Transverse colon (tissue), 4 donors: ENCODE results near the gene ANKIB1.

Source experiments
- POLR2A ChIP-seq: fragments of 450-650 bp; IDR thresholded peaks from one replicate; pipeline ENCODE4 v1.6.1; 2016; ENCODE audit warnings: antibody characterized with exemption, mild to moderate bottlenecking, moderate library complexity
- POLR2AphosphoS5 ChIP-seq, 3 donors: sonication (generic); formaldehyde crosslinking; IDR thresholded peaks; one replicate each; pipeline ENCODE4 v1.6.1; 2016; ENCODE audit warnings: antibody characterized with exemption in 3 of 3
- TF ChIP-seq, protein P1 (sequence below), 5 experiments: fragments of 200-600 bp in 3 of 5; fragments of 450-650 bp in 2 of 5; sonication (generic) in 3 of 5; IDR thresholded peaks; 1 replicate in 2 of 5; 2 replicates in 3 of 5; pipeline ENCODE4 v1.5.1; 2016 to 2017; ENCODE audit warnings: antibody characterized with exemption in 5 of 5, inconsistent platforms in 3 of 5, mild to moderate bottlenecking in 2 of 5, moderate library complexity in 1 of 5

DNA sequence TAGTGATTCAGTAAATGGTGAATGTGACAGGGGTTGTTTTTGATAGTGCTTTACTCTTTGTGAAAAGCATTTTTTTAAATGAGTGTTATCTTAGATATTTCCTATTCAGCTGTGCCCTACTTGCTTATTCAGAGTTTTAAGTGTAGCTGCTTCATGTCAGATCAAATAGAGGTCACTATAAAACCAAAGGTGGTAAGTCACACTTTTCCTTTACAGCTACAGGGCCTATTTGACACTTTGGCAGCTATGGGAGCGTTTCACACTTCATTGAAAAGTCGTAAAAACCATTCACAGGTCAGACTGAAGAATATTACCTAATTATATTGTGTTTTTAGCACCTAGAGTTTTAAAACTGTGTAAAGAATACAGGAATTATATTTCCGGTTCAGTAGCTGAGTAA, 67.3 kb downstream of the ANKIB1 start:
- TF ChIP-seq, protein P1, sequence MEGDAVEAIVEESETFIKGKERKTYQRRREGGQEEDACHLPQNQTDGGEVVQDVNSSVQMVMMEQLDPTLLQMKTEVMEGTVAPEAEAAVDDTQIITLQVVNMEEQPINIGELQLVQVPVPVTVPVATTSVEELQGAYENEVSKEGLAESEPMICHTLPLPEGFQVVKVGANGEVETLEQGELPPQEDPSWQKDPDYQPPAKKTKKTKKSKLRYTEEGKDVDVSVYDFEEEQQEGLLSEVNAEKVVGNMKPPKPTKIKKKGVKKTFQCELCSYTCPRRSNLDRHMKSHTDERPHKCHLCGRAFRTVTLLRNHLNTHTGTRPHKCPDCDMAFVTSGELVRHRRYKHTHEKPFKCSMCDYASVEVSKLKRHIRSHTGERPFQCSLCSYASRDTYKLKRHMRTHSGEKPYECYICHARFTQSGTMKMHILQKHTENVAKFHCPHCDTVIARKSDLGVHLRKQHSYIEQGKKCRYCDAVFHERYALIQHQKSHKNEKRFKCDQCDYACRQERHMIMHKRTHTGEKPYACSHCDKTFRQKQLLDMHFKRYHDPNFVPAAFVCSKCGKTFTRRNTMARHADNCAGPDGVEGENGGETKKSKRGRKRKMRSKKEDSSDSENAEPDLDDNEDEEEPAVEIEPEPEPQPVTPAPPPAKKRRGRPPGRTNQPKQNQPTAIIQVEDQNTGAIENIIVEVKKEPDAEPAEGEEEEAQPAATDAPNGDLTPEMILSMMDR (IDR thresholded peaks at IDR 0.05) = no peak
- TF ChIP-seq POLR2A (no peak), POLR2AphosphoS5 (IDR thresholded peaks at IDR 0.05) (no peak)
